ENCODE measurements around the gene SLC16A12. TPM values are rescaled to one million over a fixed set of nuclear protein-coding genes. Genes with fewer than 3 reads are reported as not detected.
"Not testable (repeated sequence)": the region's sequence is repeated elsewhere in the genome, so short reads cannot be mapped to it uniquely, and the experiment has no call there.

SLC16A12 gene
- total RNA-seq, 2 experiments from 2014 or later = not detected

DNA sequence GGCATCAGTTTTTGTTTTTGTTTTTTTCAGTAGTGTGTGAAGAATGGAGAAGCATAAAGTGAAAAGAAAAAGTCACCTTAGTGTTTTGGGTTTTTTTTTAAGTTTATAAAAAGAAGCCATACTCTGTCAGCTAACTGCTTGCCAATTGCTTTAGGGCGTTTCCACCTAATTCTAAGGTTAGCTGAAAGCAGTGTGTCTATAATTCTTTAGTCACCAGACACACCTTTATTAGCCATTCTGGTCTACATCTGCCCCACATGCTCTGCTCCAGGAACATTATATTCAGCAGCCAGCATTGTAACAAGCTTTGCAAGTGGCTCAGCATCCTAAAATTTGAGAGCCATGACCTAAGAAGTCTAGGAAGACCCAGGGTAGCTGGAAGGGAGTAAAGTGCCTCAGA lies 14.1 kb upstream of the SLC16A12 start:
- no peak for DNase-seq
- H3K9me3 Mint-ChIP-seq = no peaks in the 10 kb centered on the region
- CTCF ChIA-PET = interaction anchor here (1.4 kb wide), 1 partner anchor 14 kb away, joined by 7 read pairs; no protein-coding TSS in a partner anchor
- H3K27ac Mint-ChIP-seq = no peak overlapping the region
- POLR2A ChIA-PET = no interaction called here
- H3K36me3 Mint-ChIP-seq (ENCODE audit: low read depth) = no peaks in the 10 kb centered on the region
- no peak for ATAC-seq
- H3K4me1 Mint-ChIP-seq (ENCODE audit: low read depth) = no peaks in the 10 kb centered on the region
- intact Hi-C loops (cut with micrococcal nuclease) = loop anchor here (5.0 kb wide), 1 partner anchor 122 kb away; no protein-coding TSS in a partner anchor
- peaks cover 3% of the 10 kb centered on the region for H3K27me3 Mint-ChIP-seq
- TF ChIP-seq, protein P1, sequence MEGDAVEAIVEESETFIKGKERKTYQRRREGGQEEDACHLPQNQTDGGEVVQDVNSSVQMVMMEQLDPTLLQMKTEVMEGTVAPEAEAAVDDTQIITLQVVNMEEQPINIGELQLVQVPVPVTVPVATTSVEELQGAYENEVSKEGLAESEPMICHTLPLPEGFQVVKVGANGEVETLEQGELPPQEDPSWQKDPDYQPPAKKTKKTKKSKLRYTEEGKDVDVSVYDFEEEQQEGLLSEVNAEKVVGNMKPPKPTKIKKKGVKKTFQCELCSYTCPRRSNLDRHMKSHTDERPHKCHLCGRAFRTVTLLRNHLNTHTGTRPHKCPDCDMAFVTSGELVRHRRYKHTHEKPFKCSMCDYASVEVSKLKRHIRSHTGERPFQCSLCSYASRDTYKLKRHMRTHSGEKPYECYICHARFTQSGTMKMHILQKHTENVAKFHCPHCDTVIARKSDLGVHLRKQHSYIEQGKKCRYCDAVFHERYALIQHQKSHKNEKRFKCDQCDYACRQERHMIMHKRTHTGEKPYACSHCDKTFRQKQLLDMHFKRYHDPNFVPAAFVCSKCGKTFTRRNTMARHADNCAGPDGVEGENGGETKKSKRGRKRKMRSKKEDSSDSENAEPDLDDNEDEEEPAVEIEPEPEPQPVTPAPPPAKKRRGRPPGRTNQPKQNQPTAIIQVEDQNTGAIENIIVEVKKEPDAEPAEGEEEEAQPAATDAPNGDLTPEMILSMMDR (IDR thresholded peaks at IDR 0.05) = no peak
- H3K4me3 Mint-ChIP-seq = no peak overlapping the region

DNA sequence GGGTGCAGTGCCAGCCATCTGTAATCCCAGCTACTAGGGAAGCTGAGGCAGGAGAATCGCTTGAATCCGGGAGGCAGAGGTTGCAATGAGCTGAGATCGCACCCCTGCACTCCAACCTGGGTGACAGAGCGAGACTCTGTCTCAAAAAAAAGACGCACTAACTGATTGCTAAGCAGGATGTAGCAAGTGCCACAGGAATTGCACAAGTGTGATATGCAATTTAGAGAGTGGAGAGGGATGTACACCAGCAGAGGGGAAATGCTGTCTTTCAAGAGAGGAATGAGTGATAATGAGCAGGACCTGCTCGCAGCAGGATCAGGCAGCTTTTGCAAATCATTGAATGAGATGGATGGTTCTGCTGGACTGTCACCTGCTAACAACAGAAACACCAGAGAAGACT lies 13.3 kb upstream of the SLC16A12 start:
- Mint-ChIP-seq H3K9me3 (no peaks in the 10 kb centered on the region), H3K27me3 (peaks cover 3% of the 10 kb centered on the region), H3K36me3 (ENCODE audit: low read depth) (no peaks in the 10 kb centered on the region), H3K4me3 (no peak overlapping the region), H3K27ac (no peak overlapping the region), H3K4me1 (ENCODE audit: low read depth) (no peaks in the 10 kb centered on the region)
- intact Hi-C loops (cut with micrococcal nuclease) = loop anchor here (5.0 kb wide), 1 partner anchor 121 kb away; no protein-coding TSS in a partner anchor
- ChIA-PET CTCF (interaction anchor here (1.4 kb wide), 1 partner anchor 14 kb away, joined by 7 read pairs; no protein-coding TSS in a partner anchor), POLR2A (no interaction called here)
- DNase-seq (no peak), ATAC-seq (no peak)
- TF ChIP-seq, protein P1 (IDR thresholded peaks at IDR 0.05) = no peak

DNA sequence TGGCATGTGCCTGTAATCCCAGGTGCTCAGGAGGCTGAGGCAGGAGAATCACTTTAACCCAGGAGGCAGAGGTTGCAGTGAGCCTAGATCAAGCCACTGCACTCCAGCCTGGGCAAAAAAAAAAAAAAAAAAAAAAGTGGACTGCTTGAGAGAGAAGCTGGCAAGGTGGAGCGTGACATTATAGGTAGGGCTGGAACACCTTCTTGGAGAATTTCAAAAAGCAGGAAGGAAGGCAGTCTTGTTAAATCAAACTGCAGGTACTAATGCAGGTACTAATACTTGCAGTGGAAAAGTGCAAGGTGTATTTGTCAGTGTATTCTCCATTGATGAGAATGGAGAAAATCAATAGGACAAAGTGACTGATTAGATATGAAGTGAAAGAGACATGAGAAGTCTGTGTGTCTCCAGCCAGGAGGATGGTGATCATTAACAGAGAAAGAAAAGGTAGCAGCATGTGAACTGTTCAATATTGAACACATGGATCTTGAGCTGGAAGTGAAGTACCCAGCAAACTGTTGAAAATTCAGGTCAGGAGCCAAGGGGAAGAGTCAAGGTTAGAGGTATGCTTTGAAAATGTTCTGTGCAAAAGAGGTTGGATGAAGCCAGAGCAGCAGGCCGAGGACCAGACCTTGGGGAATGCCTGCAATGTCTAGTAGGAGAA lies 12.6 kb upstream of the SLC16A12 start:
- no peaks in the 10 kb centered on the region for H3K36me3 Mint-ChIP-seq (ENCODE audit: low read depth)
- no peak overlapping the region for H3K27ac Mint-ChIP-seq
- no peak overlapping the region for H3K4me3 Mint-ChIP-seq
- ATAC-seq = no peak
- CTCF ChIA-PET = no interaction called here
- H3K27me3 Mint-ChIP-seq = peaks cover 3% of the 10 kb centered on the region
- POLR2A ChIA-PET = no interaction called here
- no peaks in the 10 kb centered on the region for H3K4me1 Mint-ChIP-seq (ENCODE audit: low read depth)
- TF ChIP-seq, protein P1 (IDR thresholded peaks at IDR 0.05) = no peak
- no peak for DNase-seq
- intact Hi-C loops (cut with micrococcal nuclease) = loop anchor here (5.0 kb wide), 1 partner anchor 121 kb away; no protein-coding TSS in a partner anchor
- H3K9me3 Mint-ChIP-seq = no peaks in the 10 kb centered on the region

DNA sequence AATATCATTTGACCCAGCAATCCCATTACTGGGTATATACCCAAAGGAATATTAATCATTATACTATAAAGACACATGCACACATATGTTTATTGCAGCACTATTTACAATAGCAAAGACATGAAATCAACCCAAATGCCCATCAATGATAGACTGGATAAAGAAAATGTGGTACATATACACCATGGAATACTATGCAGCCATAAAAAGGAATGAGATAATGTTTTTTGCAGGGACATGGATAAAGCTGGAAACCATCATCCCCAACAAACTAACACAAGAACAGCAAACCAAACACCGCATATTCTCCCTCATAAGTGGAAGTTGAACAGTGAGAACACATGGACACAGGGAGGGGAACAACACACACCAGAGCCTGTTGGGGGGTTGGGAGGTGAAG lies 11.3 kb upstream of the SLC16A12 start:
- not testable (repeated sequence) for H3K27me3 Mint-ChIP-seq, H3K27ac Mint-ChIP-seq, ATAC-seq

DNA sequence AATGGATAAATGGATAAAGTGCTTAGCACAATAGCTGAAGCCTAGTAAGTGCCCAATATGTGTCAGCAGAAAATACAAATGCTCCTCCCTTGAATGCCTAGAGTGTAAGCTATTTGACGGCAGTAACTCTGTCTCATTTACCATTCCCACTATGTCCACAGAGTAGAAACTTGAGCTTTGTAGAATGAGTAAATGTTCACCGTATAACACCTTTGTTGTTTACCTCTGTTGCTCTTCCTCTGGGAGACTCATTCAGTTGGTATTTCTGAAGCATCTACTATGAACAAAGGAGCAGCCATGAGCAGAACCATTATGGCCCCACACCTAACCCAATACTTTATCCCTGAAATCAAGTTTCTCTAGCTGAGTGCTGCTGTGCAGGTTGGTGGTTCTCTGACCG lies 8.4 kb upstream of the SLC16A12 start:
- H3K4me1 Mint-ChIP-seq (ENCODE audit: low read depth) = no peaks in the 10 kb centered on the region
- DNase-seq (no peak), ATAC-seq (no peak)
- CTCF ChIA-PET = interaction anchor here (0.7 to 1.0 kb wide), 3 partner anchors 8 to 10 kb away, joined by 3 read pairs; partner anchors contain the start of gene SLC16A12
- no peaks in the 10 kb centered on the region for H3K9me3 Mint-ChIP-seq
- H3K27ac Mint-ChIP-seq = no peak overlapping the region
- TF ChIP-seq, protein P1 (IDR thresholded peaks at IDR 0.05) = no peak
- intact Hi-C loops (cut with micrococcal nuclease) = no loop called here
- no peaks in the 10 kb centered on the region for H3K36me3 Mint-ChIP-seq (ENCODE audit: low read depth)
- peaks cover 20% of the 10 kb centered on the region for H3K27me3 Mint-ChIP-seq
- POLR2A ChIA-PET = no interaction called here
- H3K4me3 Mint-ChIP-seq = no peak overlapping the region

More for the DNA sequence above, 11.3 kb upstream of the SLC16A12 start:
- CTCF ChIA-PET = interaction anchor here (0.6 kb wide), 1 partner anchor 273 kb away, joined by 3 read pairs; no protein-coding TSS in a partner anchor
- H3K36me3 Mint-ChIP-seq (ENCODE audit: low read depth); H3K9me3 Mint-ChIP-seq; POLR2A ChIA-PET; H3K4me3 Mint-ChIP-seq; DNase-seq; H3K4me1 Mint-ChIP-seq (ENCODE audit: low read depth): not testable (repeated sequence)
- intact Hi-C loops (cut with micrococcal nuclease) = loop anchor here (5.0 kb wide), 1 partner anchor 119 kb away; no protein-coding TSS in a partner anchor

Data from activated CD8-positive, alpha-beta T cell treated with anti-CD3 and anti-CD28 coated beads for 36 hours (primary cell).